ENCODE results near the gene SCAPER.
"Not testable (repeated sequence)": the region's sequence is repeated elsewhere in the genome, so short reads cannot be mapped to it uniquely, and the experiment has no call there.

SCAPER gene

GRCh38 chr15:76502678-76503077 lies 402.5 kb downstream of the SCAPER start:
- in situ Hi-C loops (cut with MboI; ENCODE audit: low sequenced_read_pairs), result no loop called here

GRCh38 chr15:76502185-76502584 lies 403.0 kb downstream of the SCAPER start:
- in situ Hi-C loops (cut with MboI; ENCODE audit: low sequenced_read_pairs), result not testable (repeated sequence)

GRCh38 chr15:76501726-76502125 lies 403.4 kb downstream of the SCAPER start:
- in situ Hi-C loops (cut with MboI; ENCODE audit: low sequenced_read_pairs), result no loop called here

GRCh38 chr15:76501011-76501410 lies 404.1 kb downstream of the SCAPER start:
- in situ Hi-C loops (cut with MboI; ENCODE audit: low sequenced_read_pairs), result no loop called here

- in situ Hi-C loops (cut with MboI; ENCODE audit: low sequenced_read_pairs), result no loop called here
Measured at GRCh38 chr15:76495487-76495886, 409.7 kb downstream of the SCAPER start.

GRCh38 chr15:76492538-76492937 lies 412.6 kb downstream of the SCAPER start:
- in situ Hi-C loops (cut with MboI; ENCODE audit: low sequenced_read_pairs), result no loop called here

- in situ Hi-C loops (cut with MboI; ENCODE audit: low sequenced_read_pairs), result no loop called here
Measured at GRCh38 chr15:76483752-76484151, 421.4 kb downstream of the SCAPER start.

GRCh38 chr15:76483018-76483417 lies 422.1 kb downstream of the SCAPER start:
- in situ Hi-C loops (cut with MboI; ENCODE audit: low sequenced_read_pairs), result no loop called here

GRCh38 chr15:76480267-76480666 lies 424.9 kb downstream of the SCAPER start:
- in situ Hi-C loops (cut with MboI; ENCODE audit: low sequenced_read_pairs), result no loop called here

- in situ Hi-C loops (cut with MboI; ENCODE audit: low sequenced_read_pairs), result no loop called here
Measured at GRCh38 chr15:76470691-76471090, 434.4 kb downstream of the SCAPER start.

- in situ Hi-C loops (cut with MboI; ENCODE audit: low sequenced_read_pairs), result no loop called here
Measured at GRCh38 chr15:76468722-76469121, 436.4 kb downstream of the SCAPER start.

- in situ Hi-C loops (cut with MboI; ENCODE audit: low sequenced_read_pairs), result no loop called here
Measured at GRCh38 chr15:76467136-76467535, 438.0 kb downstream of the SCAPER start.

GRCh38 chr15:76465728-76466127 lies 439.4 kb downstream of the SCAPER start:
- in situ Hi-C loops (cut with MboI; ENCODE audit: low sequenced_read_pairs), result no loop called here

GRCh38 chr15:76464247-76464646 lies 440.9 kb downstream of the SCAPER start:
- in situ Hi-C loops (cut with MboI; ENCODE audit: low sequenced_read_pairs), result no loop called here

- in situ Hi-C loops (cut with MboI; ENCODE audit: low sequenced_read_pairs), result no loop called here
Measured at GRCh38 chr15:76460871-76461270, 444.3 kb downstream of the SCAPER start.

- in situ Hi-C loops (cut with MboI; ENCODE audit: low sequenced_read_pairs), result no loop called here
Measured at GRCh38 chr15:76460347-76460746, 444.8 kb downstream of the SCAPER start.

GRCh38 chr15:76451540-76451939 lies 453.6 kb downstream of the SCAPER start:
- in situ Hi-C loops (cut with MboI; ENCODE audit: low sequenced_read_pairs), result no loop called here

GRCh38 chr15:76449455-76449854 lies 455.7 kb downstream of the SCAPER start:
- in situ Hi-C loops (cut with MboI; ENCODE audit: low sequenced_read_pairs), result no loop called here

GRCh38 chr15:76448755-76449154 lies 456.4 kb downstream of the SCAPER start:
- in situ Hi-C loops (cut with MboI; ENCODE audit: low sequenced_read_pairs), result no loop called here

GRCh38 chr15:76447728-76448441 lies 457.3 kb downstream of the SCAPER start:
- in situ Hi-C loops (cut with MboI; ENCODE audit: low sequenced_read_pairs), result no loop called here

GRCh38 chr15:76440441-76440840 lies 464.7 kb downstream of the SCAPER start:
- in situ Hi-C loops (cut with MboI; ENCODE audit: low sequenced_read_pairs), result no loop called here

- in situ Hi-C loops (cut with MboI; ENCODE audit: low sequenced_read_pairs), result no loop called here
Measured at GRCh38 chr15:76439542-76439941, 465.6 kb downstream of the SCAPER start.

- in situ Hi-C loops (cut with MboI; ENCODE audit: low sequenced_read_pairs), result no loop called here
Measured at GRCh38 chr15:76433798-76434400, 471.2 kb downstream of the SCAPER start.

Data from HL-60/S4 (cell line).